HG03025 (cell line): Measurements from ENCODE around the gene UIMC1.
"Not testable (repeated sequence)": the region's sequence is repeated elsewhere in the genome, so short reads cannot be mapped to it uniquely, and the experiment has no call there.

ENCODE experiments used
- ATAC-seq: cut with Tn5 transposase; IDR thresholded peaks from one replicate; pipeline ENCODE4 v1.9.1; 2021; ENCODE audit warnings: mild to moderate bottlenecking, moderate library complexity; ENCODE audit not compliant: unreplicated experiment, low FRiP score

UIMC1 gene

GRCh38 chr5:177010153-177010552 lies 3.6 kb upstream of the UIMC1 start:
- ATAC-seq = no peak

DNA sequence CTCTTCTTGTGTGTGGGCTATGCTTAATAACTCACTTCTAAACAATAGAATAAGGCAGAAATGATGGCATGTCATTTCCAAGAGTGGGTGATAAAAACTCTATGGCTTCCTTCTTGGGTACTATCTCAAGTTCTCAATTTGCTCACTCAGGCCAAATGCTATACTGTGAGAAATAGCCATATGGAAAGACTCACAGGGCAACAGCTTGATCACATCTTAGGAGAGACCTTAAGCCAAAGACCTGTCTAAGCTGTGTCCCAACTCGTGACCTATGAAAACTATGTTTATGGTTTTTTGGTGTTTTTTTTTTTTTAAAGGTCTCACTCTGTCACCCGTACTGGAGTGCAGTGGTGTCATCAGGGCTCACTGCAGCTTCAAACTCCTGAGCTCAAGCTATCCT lies 2.1 kb upstream of the UIMC1 start:
- no peak for ATAC-seq

DNA sequence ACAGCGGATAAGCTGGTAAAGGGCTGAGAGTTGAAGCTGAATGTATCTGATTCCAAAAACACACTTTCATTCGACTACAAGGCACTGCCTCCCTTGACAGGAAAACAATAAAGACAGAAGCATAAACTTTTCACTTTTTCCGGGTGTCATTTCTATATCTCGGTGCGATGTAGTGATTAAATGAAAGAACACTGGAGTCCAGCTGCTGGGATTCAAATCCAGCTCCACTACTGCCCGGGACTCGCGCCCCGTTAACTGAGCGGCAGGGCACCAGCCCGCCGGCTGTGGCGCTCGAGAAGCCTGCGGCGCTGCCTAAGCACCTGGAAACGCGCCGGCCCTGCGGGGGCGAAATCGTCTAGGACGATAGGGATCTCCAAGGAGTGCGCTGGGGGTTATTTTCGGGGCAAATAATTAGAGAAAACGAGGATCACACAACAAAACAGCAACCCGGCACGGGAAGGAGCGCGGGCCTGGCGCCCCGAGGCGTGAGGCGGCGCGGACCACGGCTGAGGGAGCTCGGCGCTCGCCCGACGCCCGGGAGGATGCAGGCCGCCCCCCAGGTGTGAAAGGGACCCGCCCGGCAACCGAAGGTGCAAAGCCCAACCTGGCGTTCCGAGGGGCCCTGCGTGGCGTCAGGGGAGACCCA lies 837 bp downstream of the UIMC1 start:
- peak; percentile 50 for ATAC-seq

GRCh38 chr5:177004961-177005360 lies 1.6 kb downstream of the UIMC1 start:
- no peak for ATAC-seq

DNA sequence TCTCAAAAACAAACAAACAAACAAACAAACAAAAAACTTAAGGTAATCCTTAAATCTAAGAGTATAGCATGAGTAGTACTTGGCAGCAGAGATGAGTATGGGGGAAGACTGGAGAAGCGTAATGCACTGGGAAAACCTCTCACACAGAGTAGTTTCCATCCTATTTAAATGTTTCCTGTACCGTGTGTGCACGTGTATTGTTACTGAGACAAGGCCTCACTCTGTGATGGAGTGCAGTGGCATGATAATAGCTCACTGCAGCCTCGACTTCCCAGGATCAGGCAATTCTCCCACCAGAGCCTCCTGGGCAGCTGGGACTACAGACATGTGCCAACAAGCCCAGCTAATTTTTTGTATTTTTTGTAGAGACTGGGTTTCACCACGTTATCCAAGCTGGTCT lies 2.9 kb downstream of the UIMC1 start:
- ATAC-seq = no peak

GRCh38 chr5:176999526-176999925 lies 7.1 kb downstream of the UIMC1 start:
- ATAC-seq = not testable (repeated sequence)

GRCh38 chr5:176998828-176999227 lies 7.8 kb downstream of the UIMC1 start:
- no peak for ATAC-seq

GRCh38 chr5:176996780-176997179 lies 9.8 kb downstream of the UIMC1 start:
- no peak for ATAC-seq

DNA sequence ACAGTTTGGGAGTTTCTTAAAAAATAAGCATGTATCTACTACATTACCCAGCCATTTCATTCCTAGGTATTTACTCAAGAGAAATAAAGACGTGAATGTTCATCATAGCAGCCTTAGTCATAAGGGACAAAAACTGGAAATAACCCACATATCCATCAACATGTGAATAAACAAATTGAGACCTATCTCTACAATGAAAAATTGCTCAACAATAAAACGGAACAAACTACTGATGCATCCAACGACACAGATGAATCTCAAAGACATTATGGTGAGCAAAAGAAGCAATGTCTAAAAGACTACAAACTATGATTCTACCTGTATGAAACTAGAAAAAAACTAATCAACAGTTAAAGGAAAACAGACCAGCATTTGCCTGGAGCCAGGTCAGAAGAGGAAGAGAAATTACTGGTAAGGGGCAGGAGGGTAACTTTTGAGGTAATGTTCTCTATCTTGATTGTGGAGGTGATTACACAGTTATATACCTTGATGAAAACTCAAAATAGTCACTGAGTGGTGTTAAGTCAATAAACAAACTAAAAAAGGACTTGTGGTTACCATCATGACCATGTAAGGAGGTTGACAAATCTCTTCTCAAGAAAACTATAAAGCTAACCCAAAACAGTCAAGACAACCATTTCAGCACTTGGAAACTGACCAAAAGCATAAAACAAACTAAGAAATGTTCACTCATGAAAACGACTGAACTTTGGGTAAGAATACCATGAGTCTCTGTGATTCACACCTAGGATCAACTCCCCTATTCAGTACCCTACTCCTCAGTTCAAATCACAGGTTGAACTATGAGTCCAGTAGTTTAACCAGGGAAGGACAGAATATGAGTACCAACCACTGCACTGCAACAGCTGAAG lies 10.4 kb downstream of the UIMC1 start:
- ATAC-seq = no peak

DNA sequence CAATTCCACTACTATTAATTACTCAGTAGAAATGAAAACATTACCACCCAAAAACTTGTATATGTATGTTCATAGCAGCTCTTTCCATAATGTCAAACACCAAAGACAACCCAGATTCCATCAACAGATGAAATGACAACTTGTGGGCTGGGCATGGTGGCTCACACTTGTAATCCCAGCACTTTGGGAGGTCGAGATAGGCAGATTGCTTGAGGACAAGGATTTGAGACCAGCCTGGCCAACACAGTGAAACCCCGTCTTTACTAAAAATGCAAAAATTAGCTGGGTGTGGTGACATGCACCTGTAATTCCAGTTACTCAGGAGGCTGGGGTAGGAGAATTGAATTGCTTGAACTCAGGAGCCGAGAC lies 11.5 kb downstream of the UIMC1 start:
- no peak for ATAC-seq

- no peak for ATAC-seq
These were observed 12.0 kb downstream of the UIMC1 start for GRCh38 chr5:176994460-176995121.

DNA sequence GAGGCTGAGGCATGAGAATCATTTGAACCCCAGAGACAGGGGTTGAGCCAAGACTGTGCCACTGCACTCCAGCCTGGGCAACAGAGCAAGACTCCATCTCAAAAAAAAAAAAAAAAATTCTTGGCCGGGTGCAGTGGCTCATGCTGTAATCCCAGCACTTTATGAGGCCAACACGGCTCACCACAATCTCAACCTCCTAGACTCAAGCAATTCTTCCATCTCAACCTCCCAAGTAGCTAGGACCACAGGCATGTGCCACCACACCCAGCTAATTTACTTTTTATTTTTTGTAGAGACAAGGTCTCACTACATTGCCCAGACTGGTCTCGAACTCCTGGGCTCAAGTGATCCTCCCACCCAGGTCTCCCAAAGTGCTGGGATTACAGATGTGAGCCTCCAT lies 13.5 kb downstream of the UIMC1 start:
- not testable (repeated sequence) for ATAC-seq

DNA sequence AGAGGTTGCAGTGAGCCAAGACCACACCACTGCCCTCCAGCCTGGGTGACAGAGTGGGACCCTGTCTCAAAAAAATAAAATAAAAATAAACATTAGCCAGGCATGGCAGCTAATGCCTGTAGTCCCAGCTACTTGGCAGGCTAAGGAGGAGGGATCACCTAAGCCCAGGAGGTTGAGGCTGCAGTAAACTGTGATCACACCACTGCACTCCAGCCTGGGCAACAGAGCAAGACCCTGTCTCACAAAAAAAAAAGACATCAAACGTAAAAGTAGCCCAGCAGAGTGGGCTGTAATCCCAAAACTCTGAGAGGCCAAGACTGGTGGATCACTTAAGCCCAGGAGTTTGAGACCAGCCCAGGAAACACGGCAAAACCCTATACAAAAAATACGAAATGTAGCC lies 19.0 kb downstream of the UIMC1 start:
- ATAC-seq = no peak

GRCh38 chr5:176986280-176986679 lies 20.3 kb downstream of the UIMC1 start:
- ATAC-seq = no peak

GRCh38 chr5:176985516-176985915 lies 21.1 kb downstream of the UIMC1 start:
- ATAC-seq = no peak

DNA sequence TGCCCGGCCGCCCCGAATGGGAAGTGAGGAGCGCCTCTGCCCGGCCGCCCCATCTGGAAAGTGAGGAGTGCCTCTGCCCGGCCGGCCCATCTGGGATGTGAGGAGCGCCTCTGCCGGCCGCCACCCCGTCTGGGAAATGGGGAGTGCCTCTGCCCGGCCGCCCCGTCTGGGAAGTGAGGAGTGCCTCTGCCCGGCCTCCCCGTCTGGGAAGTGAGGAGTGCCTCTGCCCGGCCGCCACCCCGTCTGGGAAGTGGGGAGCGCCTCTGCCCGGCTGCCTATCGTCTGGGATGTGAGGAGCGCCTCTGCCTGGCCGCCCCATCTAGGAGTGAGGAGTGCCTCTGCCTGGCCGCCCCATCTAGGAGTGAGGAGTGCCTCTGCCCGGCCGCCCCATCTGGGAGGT lies 22.4 kb downstream of the UIMC1 start:
- ATAC-seq = not testable (repeated sequence)

DNA sequence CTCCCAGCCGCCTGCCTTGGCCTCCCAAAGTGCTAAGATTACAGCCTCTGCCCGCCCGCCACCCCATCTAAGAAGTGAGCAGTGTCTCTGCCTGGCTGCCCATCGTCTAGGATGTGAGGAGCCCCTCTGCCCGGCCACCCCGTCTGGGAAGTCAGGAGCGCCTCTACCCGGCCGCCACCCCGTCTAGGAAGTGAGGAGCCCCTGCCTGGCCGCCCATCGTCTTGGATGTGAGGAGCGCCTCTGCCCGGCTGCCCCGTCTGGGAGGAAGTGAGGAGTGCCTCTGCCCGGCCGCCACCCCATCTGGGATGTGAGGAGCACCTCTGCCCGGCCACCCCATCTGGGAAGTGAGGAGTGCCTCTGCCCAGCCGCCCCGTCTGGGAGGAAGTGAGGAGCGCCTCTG lies 23.0 kb downstream of the UIMC1 start:
- not testable (repeated sequence) for ATAC-seq

DNA sequence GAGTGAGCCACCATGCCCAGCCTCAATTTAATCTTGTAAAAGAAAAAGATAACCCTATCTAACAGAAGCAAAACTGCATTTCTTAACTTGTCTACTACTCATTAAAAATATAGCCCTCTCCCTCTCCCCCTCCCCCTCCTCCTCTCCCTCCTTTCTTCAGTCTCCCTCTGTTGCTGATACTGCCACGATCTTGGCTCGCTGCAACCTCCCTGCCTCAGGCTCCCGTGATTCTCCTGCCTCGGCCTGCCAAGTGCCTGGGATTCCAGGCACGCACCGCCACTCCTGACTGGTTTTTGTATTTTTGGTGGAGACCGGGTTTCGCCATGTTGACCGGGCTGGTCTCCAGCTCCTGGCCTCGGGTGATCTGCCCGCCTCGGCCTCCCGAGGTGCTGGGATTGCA lies 23.5 kb downstream of the UIMC1 start:
- ATAC-seq = not testable (repeated sequence)

DNA sequence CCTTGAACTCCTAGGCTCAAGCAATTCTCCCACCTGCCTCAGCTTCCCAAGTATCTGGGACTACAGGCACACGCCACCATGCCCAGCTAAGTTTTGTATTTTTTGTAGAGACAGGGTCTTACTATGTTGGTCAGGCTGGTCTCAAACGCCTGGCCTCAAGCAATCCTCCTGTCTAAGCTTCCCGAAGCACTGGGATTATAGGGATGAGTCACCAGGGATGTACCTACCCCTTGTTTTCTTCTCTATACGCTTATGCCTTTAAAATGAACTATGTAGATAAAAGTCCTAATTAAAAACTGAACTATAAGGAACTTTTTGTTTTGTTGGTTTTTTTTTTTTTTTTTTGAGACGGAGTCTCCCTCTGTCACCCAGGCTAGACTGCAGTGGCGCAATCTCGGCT lies 25.8 kb downstream of the UIMC1 start:
- no peak for ATAC-seq

- ATAC-seq = no peak
These were observed 26.9 kb downstream of the UIMC1 start for GRCh38 chr5:176979669-176980068.

- ATAC-seq = no peak
These were observed 40.9 kb downstream of the UIMC1 start for GRCh38 chr5:176965633-176966032.

DNA sequence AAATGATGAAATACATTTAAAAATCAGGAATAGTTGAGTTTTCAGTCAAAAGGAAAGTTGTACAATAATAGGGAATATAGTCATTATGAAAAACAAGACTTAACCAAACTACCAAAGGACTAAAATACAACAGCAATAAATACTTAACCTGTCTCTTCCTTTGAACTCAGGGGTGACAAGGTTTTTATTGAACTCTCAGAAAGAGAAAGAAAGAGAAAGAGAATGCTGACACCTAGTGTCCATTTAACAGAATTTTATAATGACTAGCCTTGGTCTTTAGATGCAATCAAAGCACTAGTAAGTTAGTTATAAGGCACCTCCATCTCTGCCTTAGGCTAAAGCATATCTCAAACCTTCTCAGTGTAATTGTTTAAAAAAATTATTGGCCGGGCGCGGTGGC lies 47.5 kb downstream of the UIMC1 start:
- no peak for ATAC-seq
